Renal cortex interstitium (tissue), 3 donors: ENCODE results near the gene TRPC3. TPM values are rescaled to one million over a fixed set of nuclear protein-coding genes. Genes with fewer than 3 reads are reported as not detected.

Experiments used
- polyA plus RNA-seq, 3 donors: library from polyadenylated mRNA; unstranded; fragments of 120-200 nt; gene quantifications; one replicate each; pipeline ENCODE4 v1.2.1, GENCODE V29; 2013; ENCODE audit not compliant: insufficient read length in 3 of 3

Gene TRPC3
- polyA plus RNA-seq, 3 donors, result 1.0 to 1.5 (median 1.1) TPM

Other genes with a start within 250 kb of the TRPC3 start
- under 1 TPM; 0.58 to 0.79 (median 0.62) TPM for gene SMIM43, start 186.9 kb downstream of the TRPC3 start, polyA plus RNA-seq
- 10 to 100 TPM; 47.2 to 65.5 (median 53.3) TPM for gene EXOSC9, start 150.7 kb downstream of the TRPC3 start, polyA plus RNA-seq
- 10 to 100 TPM; 27.5 to 44.5 (median 40.5) TPM for gene CCNA2, start 128.2 kb downstream of the TRPC3 start, polyA plus RNA-seq
- 10 to 100 TPM; 24.0 to 27.8 (median 27.7) TPM for gene BBS7, start 81.6 kb downstream of the TRPC3 start, polyA plus RNA-seq
- 10 to 100 TPM; 78.4 to 95.0 (median 84.0) TPM for gene BLTP1, start 200.3 kb upstream of the TRPC3 start, polyA plus RNA-seq